Panc1 (cell line): ENCODE measurements around the gene API5. TPM values are rescaled to one million over a fixed set of nuclear protein-coding genes. Genes with fewer than 3 reads are reported as not detected.
A peak's percentile ranks its signal among the peaks of the same experiment; 100 is the strongest.

Experiments used
- ATAC-seq: fragments of 200-7000 bp; cut with Tn5 transposase; 2 replicates; pipeline ENCODE4 v1.9.1; 2020; ENCODE audit warnings: mild to moderate bottlenecking, moderate library complexity
- BruUV-seq: library from RNA; stranded (reverse); fragments of 400-500 nt; replicated peaks from 2 replicates; lab custom pipeline; 2021; lab: Mats Ljungman, UMichigan
- CTCF ChIA-PET: fragments of 300-600 bp; sonication (Branson Sonifier 250); formaldehyde crosslinking; loops from one replicate; lab custom pipeline; 2022; ENCODE audit warnings: antibody characterized with exemption; lab: Charles Lee
- POLR2A ChIA-PET: fragments of 300-600 bp; sonication (Branson Sonifier 250); formaldehyde crosslinking; loops from one replicate; lab custom pipeline; 2022; ENCODE audit warnings: antibody characterized with exemption; lab: Charles Lee
- DNase-seq: peaks from one replicate; pipeline ENCODE4 v3.0.0-alpha.2; 2010; ENCODE audit warnings: low read depth, low spot score
- H3K27ac ChIP-seq: 2 replicates; pipeline ENCODE4 v1.5.1; 2011; ENCODE audit warnings: mild to moderate bottlenecking, low read length, inconsistent platforms
- H3K27me3 ChIP-seq: fragments of 200-500 bp; sonication (Bioruptor generic); 2 replicates; pipeline ENCODE4 v1.6.0; 2014; ENCODE audit warnings: low read length, inconsistent platforms; ENCODE audit not compliant: control insufficient read depth, insufficient read depth
- H3K36me3 ChIP-seq: fragments of 200-500 bp; sonication (Bioruptor generic); 2 replicates; pipeline ENCODE4 v1.5.1; 2014; ENCODE audit warnings: inconsistent platforms, mild to moderate bottlenecking, low read length, moderate library complexity; ENCODE audit not compliant: control insufficient read depth, insufficient read depth
- H3K4me1 ChIP-seq: 2 replicates; pipeline ENCODE4 v1.5.1; 2011; ENCODE audit warnings: inconsistent platforms, mild to moderate bottlenecking, low read length, moderate library complexity; ENCODE audit not compliant: control insufficient read depth, insufficient read depth
- H3K4me3 ChIP-seq, 2 experiments: 2 replicates each; pipeline ENCODE4 v1.5.1; 2011 to 2012; ENCODE audit warnings: low read depth in 2 of 2, low read length in 2 of 2, mild to moderate bottlenecking in 2 of 2, inconsistent platforms in 1 of 2, moderate library complexity in 1 of 2
- H3K9me3 ChIP-seq: fragments of 200-500 bp; sonication (Bioruptor generic); 2 replicates; pipeline ENCODE4 v1.5.1; 2014; ENCODE audit warnings: low read depth, mild to moderate bottlenecking, inconsistent platforms, low read length, moderate library complexity; ENCODE audit not compliant: control insufficient read depth, insufficient read depth
- POLR2AphosphoS5 ChIP-seq: IDR thresholded peaks from 2 replicates; pipeline ENCODE4 v1.6.1; 2012; ENCODE audit warnings: mild to moderate bottlenecking, low read depth, low read length, moderate library complexity
- TCF7L2 ChIP-seq: IDR thresholded peaks from 2 replicates; pipeline ENCODE4 v1.6.1; 2011; ENCODE audit warnings: mild to moderate bottlenecking, low read depth, low read length, inconsistent platforms
- in situ Hi-C: cut with HindIII; loops from 2 replicates; pipeline ENCODE4 v1.10.0; 2016; ENCODE audit warnings: low sequenced_read_pairs, low pct_unique_long_range_greater_than_20kb
- intact Hi-C: fragments of 100-400 bp; cut with micrococcal nuclease; formaldehyde crosslinking; loops from one replicate; pipeline ENCODE4 v1.10.0; 2022; ENCODE audit not compliant: unreplicated experiment
- total RNA-seq: library from RNA; stranded (reverse); gene quantifications from one replicate; pipeline ENCODE4 v1.2.1, GENCODE V29; 2021; ENCODE audit not compliant: unreplicated experiment
- TF ChIP-seq, protein P1 (sequence below): fragments of 450-650 bp; IDR thresholded peaks from 2 replicates; pipeline ENCODE4 v1.5.1; 2017; ENCODE audit warnings: mild to moderate bottlenecking
- TF ChIP-seq, protein P2 (sequence below), 2 experiments: IDR thresholded peaks; 2 replicates each; pipeline ENCODE4 v1.6.1; 2011 to 2012; ENCODE audit warnings: low read depth in 2 of 2, control low read depth in 1 of 2, low read length in 1 of 2, mild to moderate bottlenecking in 1 of 2, moderate library complexity in 1 of 2; ENCODE audit not compliant: insufficient read depth in 1 of 2

API5 gene
- total RNA-seq, 1 experiment from 2014 or later: 102 TPM

DNA sequence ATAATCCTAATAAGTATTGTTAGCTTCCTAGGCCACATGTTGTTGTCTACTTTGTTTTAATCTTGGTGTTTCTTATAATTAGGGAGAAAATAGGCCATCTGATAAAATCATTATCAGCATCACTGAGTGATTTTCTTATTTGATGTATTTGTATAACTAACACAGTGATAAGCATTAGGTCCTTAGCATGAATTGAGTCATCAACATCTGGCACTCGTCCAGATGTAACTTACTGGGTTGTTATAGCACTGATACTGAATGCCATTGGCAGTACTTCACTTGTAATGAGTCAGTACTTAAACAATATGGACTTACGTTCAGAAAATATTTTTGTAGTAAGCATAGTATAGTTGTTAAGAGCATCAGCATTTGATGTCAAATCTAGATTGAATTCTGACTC, 16.2 kb downstream of the API5 start:
- no peaks in the 10 kb centered on the region for H3K9me3 ChIP-seq
- peaks cover 59% of the 10 kb centered on the region for H3K36me3 ChIP-seq
- BruUV-seq: no TSS peak
- in situ Hi-C loops: no loop called here
- no peaks in the 10 kb centered on the region for H3K4me1 ChIP-seq
- no peaks in the 10 kb centered on the region for H3K27me3 ChIP-seq
- H3K4me3 ChIP-seq: no peak overlapping the region
- peak; percentile 63 for DNase-seq
- peak; percentile 76 for ATAC-seq
- no peak for TF ChIP-seq TCF7L2
- TF ChIP-seq, protein P1, sequence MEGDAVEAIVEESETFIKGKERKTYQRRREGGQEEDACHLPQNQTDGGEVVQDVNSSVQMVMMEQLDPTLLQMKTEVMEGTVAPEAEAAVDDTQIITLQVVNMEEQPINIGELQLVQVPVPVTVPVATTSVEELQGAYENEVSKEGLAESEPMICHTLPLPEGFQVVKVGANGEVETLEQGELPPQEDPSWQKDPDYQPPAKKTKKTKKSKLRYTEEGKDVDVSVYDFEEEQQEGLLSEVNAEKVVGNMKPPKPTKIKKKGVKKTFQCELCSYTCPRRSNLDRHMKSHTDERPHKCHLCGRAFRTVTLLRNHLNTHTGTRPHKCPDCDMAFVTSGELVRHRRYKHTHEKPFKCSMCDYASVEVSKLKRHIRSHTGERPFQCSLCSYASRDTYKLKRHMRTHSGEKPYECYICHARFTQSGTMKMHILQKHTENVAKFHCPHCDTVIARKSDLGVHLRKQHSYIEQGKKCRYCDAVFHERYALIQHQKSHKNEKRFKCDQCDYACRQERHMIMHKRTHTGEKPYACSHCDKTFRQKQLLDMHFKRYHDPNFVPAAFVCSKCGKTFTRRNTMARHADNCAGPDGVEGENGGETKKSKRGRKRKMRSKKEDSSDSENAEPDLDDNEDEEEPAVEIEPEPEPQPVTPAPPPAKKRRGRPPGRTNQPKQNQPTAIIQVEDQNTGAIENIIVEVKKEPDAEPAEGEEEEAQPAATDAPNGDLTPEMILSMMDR: no peak
- TF ChIP-seq POLR2AphosphoS5: no peak
- TF ChIP-seq, protein P2, sequence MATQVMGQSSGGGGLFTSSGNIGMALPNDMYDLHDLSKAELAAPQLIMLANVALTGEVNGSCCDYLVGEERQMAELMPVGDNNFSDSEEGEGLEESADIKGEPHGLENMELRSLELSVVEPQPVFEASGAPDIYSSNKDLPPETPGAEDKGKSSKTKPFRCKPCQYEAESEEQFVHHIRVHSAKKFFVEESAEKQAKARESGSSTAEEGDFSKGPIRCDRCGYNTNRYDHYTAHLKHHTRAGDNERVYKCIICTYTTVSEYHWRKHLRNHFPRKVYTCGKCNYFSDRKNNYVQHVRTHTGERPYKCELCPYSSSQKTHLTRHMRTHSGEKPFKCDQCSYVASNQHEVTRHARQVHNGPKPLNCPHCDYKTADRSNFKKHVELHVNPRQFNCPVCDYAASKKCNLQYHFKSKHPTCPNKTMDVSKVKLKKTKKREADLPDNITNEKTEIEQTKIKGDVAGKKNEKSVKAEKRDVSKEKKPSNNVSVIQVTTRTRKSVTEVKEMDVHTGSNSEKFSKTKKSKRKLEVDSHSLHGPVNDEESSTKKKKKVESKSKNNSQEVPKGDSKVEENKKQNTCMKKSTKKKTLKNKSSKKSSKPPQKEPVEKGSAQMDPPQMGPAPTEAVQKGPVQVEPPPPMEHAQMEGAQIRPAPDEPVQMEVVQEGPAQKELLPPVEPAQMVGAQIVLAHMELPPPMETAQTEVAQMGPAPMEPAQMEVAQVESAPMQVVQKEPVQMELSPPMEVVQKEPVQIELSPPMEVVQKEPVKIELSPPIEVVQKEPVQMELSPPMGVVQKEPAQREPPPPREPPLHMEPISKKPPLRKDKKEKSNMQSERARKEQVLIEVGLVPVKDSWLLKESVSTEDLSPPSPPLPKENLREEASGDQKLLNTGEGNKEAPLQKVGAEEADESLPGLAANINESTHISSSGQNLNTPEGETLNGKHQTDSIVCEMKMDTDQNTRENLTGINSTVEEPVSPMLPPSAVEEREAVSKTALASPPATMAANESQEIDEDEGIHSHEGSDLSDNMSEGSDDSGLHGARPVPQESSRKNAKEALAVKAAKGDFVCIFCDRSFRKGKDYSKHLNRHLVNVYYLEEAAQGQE (IDR thresholded peaks at IDR 0.05; ENCODE audit: insufficient read depth in 1 of 2, low read depth in 2 of 2, low read length in 1 of 2): no peak
- ChIA-PET CTCF (no interaction called here), POLR2A (no interaction called here)
- H3K27ac ChIP-seq: no peak overlapping the region
- intact Hi-C loops: no loop called here

DNA sequence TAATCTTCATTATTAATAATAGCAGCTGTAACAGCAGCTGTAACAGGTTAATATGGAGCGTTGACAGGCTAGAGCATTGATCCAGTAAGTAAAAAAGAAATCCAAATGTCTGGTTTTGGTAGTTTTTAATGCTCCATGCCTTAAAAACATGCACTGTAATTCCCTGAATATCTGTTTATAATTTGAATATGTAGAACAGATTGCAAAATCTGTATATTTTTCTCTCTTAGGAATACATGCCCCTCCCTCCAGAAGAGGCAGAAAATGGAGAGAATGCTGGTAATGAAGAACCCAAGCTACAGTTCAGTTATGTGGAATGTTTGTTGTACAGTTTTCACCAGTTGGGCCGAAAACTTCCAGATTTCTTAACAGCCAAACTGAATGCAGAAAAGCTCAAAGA, 16.7 kb downstream of the API5 start:
- no peaks in the 10 kb centered on the region for H3K4me1 ChIP-seq
- DNase-seq (no peak), ATAC-seq (no peak)
- TF ChIP-seq, protein P1: no peak
- TF ChIP-seq, protein P2 (IDR thresholded peaks at IDR 0.05; ENCODE audit: insufficient read depth in 1 of 2, low read depth in 2 of 2, low read length in 1 of 2): no peak
- TF ChIP-seq TCF7L2: no peak
- no peak for TF ChIP-seq POLR2AphosphoS5
- POLR2A ChIA-PET: no interaction called here
- H3K4me3 ChIP-seq: no peak overlapping the region
- peaks cover 59% of the 10 kb centered on the region for H3K36me3 ChIP-seq
- BruUV-seq: no TSS peak
- no peak overlapping the region for H3K27ac ChIP-seq
- no peaks in the 10 kb centered on the region for H3K9me3 ChIP-seq
- CTCF ChIA-PET: no interaction called here
- intact Hi-C loops (no loop called here), in situ Hi-C loops (no loop called here)
- no peaks in the 10 kb centered on the region for H3K27me3 ChIP-seq
